NCI-H1930 (cell line): Measurements from ENCODE around the gene GFPT2.

Source experiments
- DNase-seq, 2 experiments: peaks; one replicate each; lab custom pipeline; 2025; lab: John Stamatoyannopoulos, UW

The GFPT2 gene

DNA sequence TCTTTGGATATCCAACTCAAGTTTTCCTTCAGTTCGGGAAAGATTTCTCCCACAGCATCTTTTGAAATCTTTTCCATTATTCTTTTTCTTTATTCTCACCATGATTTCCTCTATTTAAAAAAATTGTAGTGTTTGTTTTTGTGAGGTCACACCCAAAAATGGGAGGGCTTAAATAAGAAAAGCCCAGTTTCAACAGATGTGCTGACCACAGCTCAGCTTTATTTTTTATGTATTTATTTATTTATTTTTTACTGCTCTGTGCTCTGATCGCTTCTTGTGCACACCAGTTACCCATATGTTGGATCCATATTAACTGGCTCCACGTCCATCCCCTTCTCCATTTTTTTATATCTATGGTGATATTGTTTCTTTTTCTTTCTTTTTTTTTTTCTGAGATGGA lies 20.3 kb downstream of the GFPT2 start:
- DNase-seq = no peak

DNA sequence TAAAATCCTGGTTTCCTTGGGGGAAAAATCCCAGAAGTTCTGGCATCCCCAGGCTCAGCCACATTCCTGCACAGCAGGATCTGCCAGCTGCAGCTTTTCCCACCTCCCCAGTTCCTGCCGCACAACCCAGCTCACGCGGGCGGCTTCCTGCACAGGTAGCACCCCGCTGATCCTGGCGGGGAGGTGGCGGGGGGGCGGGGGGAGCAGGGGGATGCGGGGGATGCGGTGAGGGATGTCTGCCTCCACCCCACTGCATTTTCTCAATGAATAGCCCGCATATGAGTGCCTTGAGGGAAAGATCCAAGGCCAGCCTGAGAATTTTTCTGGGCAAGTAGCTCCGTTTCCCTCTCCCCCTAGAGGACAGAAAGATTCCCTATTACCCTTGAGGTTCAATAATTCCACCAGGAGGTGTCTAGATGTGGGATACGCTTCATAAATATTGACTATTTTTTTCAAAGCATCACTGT lies 21.1 kb downstream of the GFPT2 start:
- DNase-seq = no peak

DNA sequence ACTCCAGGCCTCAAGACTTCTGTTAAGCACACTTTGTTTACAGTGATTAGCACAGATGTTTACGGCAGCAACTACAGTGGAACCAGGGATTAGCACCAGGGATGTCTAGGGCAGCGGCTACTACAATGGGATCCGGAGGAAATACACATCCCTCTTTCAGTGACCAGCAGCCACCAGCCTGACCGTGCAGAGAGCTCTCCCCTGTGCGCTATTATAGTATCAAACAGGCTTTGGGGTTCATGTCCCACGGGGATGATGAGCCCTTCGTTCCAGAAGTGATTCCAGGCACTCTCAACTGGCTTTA lies 21.5 kb downstream of the GFPT2 start:
- DNase-seq = no peak

DNA sequence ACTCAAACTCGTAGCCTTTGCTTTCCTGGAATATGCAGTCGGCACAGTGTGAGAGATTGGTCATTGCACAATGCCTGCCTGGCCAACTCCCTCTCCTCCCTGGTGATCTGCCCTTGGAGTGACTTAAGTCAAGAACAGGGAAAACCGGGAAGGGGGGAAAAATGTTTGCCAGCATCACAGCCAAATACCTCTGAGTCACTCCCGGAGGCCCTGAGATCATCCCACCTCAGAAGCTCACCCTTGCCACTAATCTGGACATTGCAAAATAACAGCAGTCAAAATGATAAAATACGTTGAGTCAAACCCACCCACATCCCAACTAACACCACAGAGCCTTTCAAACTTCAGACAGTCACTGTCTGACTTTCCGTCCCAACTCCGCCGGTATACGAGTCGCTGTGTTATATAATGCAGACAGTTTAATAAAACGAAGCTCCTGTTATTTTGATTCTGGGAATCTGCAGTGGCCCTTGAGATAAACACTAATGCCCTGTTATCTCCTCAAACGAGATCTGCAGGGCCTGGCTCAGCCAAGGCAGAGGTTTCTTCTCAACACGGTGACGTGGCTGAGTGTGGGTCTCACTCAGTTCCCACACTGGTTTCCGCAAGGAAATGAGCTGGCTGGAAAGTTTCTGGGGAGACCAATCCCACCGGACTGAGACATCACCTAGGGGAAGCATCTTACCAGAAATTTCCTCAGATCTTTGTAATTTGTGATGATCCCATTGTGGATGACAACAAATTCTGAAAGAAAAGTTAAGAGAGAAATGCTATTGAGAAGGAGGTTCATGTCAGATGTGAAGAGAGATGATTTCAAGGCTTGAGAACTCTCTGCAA lies 22.1 kb downstream of the GFPT2 start:
- no peak for DNase-seq

DNA sequence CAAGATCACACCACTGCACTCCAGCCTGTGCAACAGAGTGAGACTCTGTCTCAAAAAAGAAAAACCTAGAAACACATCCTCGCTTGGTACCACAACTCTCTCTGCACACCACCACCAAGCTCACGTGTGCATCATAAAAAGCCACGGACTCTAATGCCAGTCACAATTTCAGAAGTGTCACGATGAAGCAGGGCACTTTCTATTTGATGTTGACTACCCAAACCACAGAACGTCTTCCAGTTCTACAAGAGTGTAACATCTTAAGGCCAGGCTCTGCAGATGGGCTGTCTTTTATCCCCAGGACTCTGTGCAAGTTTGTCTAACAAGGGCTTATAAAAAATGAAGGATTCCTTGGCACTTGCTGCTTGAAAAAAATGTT lies 22.9 kb downstream of the GFPT2 start:
- DNase-seq = no peak

DNA sequence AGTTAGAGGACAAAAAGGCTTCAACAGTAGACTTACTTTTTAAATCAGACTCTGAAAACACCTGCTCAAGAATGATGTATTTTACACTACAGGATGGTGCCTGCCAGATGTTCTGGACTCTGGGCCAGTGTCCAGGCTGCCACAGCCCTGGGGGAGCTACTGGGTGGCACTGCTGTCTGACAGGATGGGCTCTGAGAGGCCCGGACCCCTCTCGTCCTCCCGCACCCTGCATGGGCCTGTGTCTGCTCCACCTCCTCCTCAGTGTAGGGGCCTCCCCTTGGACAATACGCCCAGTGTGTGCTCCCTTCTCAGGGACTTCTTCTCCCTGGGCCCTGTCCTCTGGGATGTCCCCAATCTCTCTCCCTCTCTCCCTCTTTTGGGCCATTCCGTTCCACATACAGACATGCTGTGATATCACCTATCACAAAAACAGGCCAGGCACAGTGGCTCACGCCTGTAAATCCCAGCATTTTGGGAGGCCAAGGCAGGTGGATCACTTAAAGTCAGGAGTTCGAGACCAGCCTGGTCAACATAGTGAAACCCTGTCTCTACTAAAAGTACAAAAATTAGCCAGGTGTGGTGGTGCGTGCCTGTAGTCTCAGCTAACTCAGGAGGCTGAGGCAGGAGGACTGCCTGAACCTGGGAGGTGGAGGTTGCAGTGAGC lies 23.4 kb downstream of the GFPT2 start:
- no peak for DNase-seq

DNA sequence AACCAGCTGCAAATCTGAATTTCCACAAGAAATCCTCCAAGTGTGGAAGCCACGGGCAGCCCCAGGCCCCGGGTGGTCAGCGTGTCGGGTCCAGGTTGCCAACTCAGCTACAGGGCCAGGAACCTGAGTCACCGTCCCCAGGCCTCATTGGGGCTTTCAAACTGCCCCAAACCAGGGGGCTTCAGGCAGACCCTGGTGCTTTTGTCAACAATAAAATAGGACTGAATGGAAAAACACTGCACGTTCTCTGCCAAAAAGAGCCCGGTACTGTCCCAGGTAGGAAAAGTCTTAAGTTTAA lies 24.0 kb downstream of the GFPT2 start:
- no peak for DNase-seq

DNA sequence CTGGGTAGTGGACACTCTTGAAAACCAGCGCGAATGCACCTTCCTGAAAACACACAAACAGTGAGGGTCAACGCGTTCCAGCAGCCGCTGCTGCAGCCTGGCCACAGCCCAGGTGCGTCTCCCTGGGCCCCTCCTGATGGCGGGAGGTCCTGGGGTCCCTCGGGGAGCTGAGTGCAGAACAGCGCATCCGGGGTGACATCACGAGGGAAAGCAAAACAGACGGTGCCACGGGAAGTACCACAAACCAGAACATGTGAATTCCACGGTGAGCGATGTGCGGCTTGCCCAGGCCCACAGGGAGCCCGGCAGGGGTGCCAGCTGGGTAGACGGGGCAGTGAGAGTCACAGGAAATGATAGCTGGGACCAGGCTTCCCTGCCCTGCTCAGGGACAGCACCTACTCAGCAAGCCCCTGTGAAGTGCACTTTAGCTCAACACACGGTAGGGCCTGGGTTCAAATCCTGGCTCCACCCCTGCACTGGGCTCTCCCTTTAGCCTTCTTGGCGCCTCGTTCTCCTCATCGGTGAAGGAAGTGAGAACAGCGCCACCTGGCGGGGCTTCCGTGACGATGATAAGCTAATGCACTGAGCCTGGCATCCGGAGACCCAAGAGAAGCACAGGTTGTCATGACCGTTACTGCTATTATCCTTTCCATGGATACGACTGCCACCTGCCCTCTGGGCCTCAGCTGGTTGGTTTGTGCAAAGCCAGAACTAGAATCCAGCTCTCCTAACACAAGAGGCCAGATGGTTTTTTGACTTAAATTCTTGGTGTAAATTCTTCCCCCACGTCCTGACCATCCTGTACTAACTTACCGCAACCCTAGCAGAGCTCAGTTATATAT lies 24.6 kb downstream of the GFPT2 start:
- peak; percentile 29 to 66 for DNase-seq

DNA sequence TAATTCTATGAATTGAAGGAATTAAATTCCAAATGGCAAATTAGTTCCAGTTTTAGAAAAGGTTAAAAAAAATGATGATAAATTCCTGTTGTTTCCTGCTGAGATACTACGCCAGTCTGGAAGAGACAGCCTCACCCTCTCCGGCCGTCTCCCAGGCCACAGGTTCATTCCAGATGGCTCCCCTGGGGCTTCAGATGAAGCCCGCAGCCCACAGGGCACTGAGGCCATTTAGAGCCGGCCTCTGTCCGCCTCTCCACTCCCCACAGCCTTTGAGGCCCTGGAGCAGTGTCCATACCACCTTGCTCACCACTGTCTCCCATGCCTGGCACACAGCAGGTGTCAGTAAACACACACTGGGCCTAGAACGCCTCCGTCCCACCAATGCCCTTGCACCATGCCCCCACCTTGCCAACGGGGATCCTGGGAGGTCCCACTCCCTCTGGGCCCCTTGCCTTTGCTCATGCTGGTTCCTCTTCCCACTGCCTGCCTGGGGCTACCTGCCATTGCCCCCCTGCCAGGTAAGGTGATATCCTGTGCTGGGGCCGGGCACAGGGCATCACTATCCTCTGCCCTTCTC lies 26.1 kb downstream of the GFPT2 start:
- no peak for DNase-seq

DNA sequence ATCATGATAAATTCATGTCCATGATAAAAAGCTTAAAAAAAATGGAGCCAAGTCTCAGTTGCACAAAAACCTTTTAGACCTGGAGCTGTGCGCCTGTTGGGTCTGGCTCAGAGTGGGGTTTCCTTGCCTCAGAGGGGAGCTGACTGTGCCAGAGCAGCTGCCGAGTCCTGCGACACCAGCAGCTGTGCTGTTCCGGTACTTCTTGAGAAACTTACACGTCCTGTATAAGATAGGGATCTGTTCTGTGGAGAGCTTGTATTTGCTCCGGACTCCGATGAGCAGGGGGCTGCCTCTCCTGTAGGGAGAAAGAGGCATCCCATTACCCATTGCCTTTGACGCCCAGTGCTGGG lies 28.6 kb downstream of the GFPT2 start:
- DNase-seq = no peak

DNA sequence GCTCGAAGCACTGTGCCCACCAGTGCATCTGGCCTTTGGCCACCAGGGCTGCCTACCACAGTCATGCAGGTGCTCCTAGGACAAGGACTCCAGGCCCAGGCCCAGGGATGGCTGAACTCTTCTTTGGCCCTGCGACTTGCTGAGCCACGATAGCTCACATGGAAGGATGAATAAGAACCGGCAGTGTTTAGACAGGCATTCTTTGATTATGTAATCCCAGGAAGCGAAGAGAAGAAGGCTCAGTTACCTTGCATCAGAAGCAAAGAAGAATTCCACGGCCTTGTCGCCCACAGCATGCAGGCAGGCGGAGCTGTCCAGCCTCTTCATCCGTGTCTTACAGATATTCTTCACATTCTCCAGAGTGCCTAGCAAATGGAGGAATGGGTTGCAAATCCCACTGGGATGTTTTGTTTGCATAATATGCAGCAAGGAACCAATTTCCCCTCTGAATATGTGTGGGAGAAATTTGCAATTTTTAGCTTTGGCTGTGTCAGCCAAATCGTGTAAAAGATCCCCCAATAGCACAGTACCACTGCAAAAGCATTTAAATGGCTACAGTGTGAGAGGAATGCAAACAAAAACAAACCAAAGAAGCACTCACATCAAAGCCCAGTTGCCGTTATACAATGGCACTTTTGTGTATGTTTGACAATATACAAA lies 29.1 kb downstream of the GFPT2 start:
- DNase-seq = no peak

DNA sequence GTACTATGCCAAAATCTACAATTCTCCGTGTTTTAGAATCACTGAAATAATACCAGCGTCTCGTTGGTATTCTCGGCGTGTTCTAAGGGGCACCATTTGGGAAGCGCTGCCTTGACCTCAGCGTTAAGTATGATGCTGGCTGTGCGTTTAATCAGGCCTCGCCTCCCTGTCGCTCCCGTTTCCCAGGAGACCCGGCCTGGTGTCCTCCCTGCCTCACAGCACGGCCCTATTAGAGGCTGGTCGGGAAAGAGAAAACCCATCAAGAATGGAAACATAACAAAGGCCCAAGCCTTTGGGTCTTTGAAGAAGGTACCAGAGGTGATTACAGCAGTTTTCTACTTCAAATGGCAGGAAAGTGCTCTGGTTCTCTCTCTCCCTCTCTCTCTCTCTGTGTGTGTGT lies 30.0 kb downstream of the GFPT2 start:
- no peak for DNase-seq

DNA sequence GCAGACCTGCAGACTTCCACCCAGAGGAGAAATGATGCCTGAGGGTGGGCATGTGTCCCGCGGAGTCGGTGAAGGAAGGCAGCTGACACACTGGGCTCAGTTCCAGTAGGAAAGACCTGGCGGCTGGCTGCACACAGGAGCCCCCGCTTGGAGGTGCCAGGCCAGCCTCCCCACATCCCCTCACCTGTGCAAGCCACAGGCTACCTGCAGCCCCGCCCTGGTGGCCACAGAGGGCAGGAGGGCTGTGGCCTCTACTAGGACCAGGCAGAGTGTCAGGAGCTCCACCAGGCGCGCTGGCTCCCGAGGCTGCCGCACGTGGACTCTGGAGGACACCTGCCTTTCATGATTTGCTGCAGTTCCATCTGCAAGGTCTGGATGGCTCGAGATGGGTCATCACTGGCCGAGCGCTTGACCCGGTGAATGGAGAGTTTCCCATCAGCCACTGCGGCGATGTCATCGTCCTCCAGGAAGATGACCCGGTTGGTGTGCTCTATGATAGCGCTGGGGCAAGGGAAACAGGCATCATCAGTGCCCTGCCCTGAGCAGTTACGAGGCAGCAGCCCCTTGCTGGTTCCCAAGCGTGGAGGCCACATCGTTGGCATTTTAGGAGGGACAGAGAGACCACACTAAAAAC lies 34.6 kb downstream of the GFPT2 start:
- no peak for DNase-seq

DNA sequence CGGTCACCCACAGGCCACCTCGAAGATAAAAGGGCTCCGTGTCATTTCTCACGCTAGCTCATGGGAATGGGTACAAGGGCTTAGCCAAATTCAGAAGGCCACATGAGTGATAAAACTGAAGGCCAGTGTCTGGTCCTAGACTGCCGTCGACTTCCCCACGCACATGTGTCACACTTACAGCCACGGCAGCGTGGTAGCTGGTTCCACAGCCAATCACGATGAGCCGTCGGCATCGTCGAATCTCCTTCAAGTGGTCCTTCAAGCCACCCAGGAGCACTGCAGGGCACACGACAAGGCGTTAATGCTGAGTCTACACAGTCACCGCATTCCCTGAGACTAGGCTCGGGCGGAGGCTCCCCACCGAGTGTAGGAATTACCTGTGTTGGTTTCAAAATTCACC lies 36.5 kb downstream of the GFPT2 start:
- no peak for DNase-seq

DNA sequence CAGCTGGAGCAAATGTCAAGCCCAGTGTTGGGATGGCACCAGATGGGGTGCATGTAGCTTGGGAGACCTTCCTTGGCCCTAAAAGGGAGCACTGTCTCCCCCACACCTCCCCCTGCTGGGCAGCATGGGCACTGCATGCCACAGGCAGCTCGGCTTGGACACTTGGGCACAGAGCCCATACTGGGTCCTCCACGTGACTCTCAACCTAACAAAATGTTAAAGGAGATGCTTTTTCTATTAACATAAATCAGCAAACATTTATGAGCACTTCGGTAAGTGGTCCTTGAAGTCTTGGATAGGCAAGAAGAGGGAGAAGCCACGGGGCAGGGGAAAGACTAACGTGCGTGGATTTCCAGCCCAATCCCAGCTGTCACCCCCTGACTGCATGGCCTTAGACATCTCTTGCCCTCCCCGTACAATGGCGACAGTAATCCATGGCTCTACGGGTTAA lies 37.3 kb downstream of the GFPT2 start:
- DNase-seq = peak in 1 of 2 experiments; percentile 39

DNA sequence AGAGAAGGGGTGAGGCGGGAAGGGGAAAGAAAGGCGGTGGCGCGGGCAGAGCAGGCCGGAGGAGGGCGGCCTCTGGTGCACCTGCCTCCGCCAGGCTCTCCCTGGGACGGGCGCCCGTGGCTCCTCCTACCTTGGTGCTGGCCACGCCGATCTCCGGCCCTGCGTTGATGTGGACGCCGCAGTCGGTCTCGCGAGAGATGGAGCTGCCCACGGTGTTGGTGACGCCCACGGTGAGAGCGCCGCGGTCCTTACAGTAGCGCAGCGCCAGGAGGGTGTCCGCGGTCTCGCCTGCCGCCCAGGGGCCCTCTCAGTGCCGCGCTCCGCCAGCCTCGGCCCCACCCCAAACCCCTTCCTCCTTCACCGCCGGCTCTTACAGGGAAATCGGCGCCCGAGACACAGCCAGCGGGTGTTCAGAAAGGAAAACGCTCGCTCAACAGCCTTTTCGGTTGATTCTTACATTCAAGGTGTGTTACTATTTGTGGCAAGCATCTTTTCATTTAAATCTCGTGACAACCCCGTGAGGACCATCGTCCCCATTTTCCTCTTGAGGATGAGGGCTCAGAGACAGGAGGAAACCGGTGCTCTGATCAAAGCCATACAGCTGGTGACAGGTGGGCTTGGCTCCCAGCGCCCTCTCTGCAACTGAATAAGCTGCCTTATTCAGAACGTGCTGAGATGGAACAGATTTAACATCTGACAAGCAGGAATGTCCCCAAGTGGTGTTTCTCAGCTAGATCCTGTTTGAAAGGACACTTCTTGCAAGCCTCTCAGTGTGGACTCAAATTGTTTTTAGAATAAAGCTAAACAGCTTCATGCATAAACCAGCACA lies 39.2 kb downstream of the GFPT2 start:
- DNase-seq = peak; percentile 79 to 89

DNA sequence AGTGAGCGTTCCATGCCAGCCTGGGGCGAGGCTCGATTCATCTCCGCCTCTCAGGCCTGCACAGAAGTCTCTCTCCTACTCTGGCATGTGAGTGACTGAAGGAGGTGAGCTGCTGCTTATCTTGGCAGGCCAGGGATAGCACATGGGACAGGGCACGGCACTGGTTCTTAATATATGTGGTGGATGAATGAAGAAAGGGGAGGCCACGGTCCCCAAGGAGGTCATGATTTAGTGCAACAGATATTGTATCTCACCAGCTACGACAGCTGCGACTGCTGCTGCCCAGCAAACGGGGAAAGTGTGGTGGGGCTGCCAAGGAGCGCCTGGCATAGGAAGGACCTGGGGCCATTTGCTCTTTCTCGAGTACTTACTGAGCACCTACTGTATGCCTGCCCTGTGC lies 41.9 kb downstream of the GFPT2 start:
- no peak for DNase-seq

DNA sequence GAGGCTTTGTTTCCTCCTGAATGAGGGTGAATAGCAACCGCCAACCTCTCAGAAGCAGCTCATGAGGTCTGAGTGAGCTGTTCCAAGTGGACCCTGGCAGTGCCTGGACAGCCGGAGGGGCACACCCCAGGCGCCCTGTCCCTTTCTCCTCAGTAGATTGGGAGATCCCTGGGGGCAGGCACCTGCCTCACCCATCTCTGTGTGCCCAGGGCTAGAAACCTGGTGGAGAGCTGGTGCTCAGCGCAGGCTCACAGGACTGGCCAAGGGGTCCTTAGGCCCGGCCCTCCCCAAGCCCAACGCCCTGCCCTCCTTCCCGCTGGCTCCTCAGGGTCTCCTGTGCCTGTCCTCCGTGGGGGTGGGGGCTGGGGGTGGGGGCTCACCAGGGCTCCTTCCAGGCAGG lies 46.3 kb downstream of the GFPT2 start:
- DNase-seq = no peak

DNA sequence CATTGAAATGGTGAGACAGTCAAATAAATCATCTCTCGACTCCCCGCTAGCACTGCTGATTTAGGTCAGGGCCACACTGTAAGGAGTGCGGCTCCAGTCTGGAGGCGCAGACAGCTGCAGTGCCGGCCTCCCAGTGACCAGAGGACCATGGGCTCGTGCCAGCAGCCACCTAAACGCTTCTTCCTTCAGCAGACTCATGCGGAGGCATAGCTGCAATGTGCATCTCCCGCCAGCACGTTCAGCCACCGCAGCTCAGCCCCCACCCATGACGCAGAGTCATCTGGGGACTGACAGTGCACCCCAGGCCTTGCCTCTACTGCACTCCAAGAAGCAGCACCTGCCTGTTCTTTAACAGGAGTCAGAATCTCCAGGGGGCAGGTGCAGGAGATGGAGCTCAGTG lies 47.7 kb downstream of the GFPT2 start:
- no peak for DNase-seq

DNA sequence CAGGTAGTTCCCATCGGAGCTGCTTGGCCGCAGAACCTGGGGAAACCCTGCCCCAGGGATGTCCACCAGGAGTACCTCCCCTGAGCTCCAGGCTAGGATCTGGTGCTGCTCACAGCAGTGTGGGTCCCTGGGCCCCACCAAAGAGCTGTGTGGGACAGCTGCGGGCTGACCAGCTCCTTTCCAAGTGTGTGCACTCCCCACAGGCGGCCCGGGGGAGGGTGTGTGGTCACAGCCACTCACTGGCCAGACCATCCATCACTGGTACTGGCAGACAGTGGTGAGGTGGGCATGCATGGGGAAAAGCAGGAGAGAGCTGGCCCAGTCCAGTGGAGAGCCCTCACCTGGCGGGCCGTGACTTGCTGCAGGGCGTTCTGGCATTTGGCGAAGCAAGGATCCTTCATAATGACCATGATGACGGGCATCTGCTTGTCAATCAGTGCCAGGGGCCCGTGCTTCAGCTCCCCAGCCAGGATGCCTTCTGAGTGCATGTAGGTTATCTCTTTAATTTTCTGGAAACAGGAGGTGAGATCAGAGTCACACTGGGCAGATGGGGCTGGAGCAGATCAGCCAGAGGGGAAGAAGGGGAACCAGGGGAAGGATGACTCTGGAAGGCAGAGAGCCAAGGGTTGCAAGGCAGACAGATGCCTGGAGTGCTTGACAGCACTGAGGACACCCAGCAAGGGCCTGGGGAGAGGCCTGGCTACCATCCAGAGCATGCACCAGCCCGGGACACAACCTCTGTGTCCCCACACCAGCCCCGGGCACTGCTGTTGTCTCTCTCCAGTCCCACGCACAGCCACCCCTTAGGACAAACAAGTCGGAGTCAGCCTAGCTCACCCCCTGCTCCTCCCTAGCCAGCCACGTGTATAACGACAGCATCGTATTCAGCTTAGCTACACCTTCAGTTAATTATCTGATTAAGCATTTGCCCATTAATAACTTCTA lies 48.4 kb downstream of the GFPT2 start:
- no peak for DNase-seq
